Measurements from ENCODE around the gene CALHM4. TPM values are rescaled to one million over a fixed set of nuclear protein-coding genes. Genes with fewer than 3 reads are reported as not detected.

CALHM4 gene
- total and polyA plus RNA-seq, 4 donors: not detected

GRCh38 chr6:116578335-116578734 lies 24.8 kb downstream of the CALHM4 start:
- Histone ChIP-seq H3K4me1 (ENCODE audit: control insufficient read depth in 4 of 4, insufficient read depth in 4 of 4, low read length in 3 of 4) (peaks cover 1 to 8% (median 3%) of the 10 kb centered on the region in 4 donors), H3K36me3 (ENCODE audit: control insufficient read depth in 4 of 4, insufficient read depth in 3 of 4, low read depth in 1 of 4, low read length in 3 of 4) (peaks cover 0 to 6% (median 1%) of the 10 kb centered on the region in 4 donors), H3K27me3 (ENCODE audit: control insufficient read depth in 4 of 4, insufficient read depth in 4 of 4, low read length in 3 of 4) (no peaks in the 10 kb centered on the region), H3K9ac (ENCODE audit: low read depth in 1 of 2, low read length in 2 of 2) (no peak overlapping the region), H3K27ac (ENCODE audit: low read depth in 1 of 2, low read length in 2 of 2) (no peak overlapping the region), H3K9me3 (ENCODE audit: control insufficient read depth in 4 of 4, low read length in 3 of 4) (no peaks in the 10 kb centered on the region), H3K4me3 (ENCODE audit: low read depth in 1 of 3, low read length in 3 of 3) (no peak overlapping the region)
- no peak for DNase-seq (ENCODE audit: low spot score)
- no peak for TF ChIP-seq GABPA (IDR thresholded peaks at IDR 0.05 in 1 of 2, conservative IDR thresholded peaks at IDR 0.05 in 1 of 2)
- no peak for TF ChIP-seq CTCF (IDR thresholded peaks at IDR 0.05; ENCODE audit: low read depth, low read length, missing input control)
- TF ChIP-seq TAF1 (conservative IDR thresholded peaks at IDR 0.05): no peak
- no peak for TF ChIP-seq SP1 (IDR thresholded peaks at IDR 0.05)
- TF ChIP-seq JUND (IDR thresholded peaks at IDR 0.05): no peak
- TF ChIP-seq, protein P1, sequence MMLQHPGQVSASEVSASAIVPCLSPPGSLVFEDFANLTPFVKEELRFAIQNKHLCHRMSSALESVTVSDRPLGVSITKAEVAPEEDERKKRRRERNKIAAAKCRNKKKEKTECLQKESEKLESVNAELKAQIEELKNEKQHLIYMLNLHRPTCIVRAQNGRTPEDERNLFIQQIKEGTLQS (IDR thresholded peaks at IDR 0.05): no peak
- TF ChIP-seq NR2F2 (IDR thresholded peaks at IDR 0.05): no peak
- no peak for TF ChIP-seq YY1 (IDR thresholded peaks at IDR 0.05)
- TF ChIP-seq, protein P2, sequence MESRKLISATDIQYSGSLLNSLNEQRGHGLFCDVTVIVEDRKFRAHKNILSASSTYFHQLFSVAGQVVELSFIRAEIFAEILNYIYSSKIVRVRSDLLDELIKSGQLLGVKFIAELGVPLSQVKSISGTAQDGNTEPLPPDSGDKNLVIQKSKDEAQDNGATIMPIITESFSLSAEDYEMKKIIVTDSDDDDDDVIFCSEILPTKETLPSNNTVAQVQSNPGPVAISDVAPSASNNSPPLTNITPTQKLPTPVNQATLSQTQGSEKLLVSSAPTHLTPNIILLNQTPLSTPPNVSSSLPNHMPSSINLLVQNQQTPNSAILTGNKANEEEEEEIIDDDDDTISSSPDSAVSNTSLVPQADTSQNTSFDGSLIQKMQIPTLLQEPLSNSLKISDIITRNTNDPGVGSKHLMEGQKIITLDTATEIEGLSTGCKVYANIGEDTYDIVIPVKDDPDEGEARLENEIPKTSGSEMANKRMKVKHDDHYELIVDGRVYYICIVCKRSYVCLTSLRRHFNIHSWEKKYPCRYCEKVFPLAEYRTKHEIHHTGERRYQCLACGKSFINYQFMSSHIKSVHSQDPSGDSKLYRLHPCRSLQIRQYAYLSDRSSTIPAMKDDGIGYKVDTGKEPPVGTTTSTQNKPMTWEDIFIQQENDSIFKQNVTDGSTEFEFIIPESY (IDR thresholded peaks at IDR 0.05): no peak
- TF ChIP-seq EGR1 (IDR thresholded peaks at IDR 0.05; ENCODE audit: low read depth in 2 of 2): no peak
- no peak for TF ChIP-seq REST (IDR thresholded peaks at IDR 0.05)
- no peak for TF ChIP-seq RXRA (IDR thresholded peaks at IDR 0.05)
- TF ChIP-seq HNF4G (IDR thresholded peaks at IDR 0.05): no peak
- no peak for TF ChIP-seq RAD21 (IDR thresholded peaks at IDR 0.05)

GRCh38 chr6:116579143-116579542 lies 25.6 kb downstream of the CALHM4 start:
- Histone ChIP-seq H3K27me3 (ENCODE audit: control insufficient read depth in 4 of 4, insufficient read depth in 4 of 4, low read length in 3 of 4) (no peaks in the 10 kb centered on the region), H3K9me3 (ENCODE audit: control insufficient read depth in 4 of 4, low read length in 3 of 4) (no peaks in the 10 kb centered on the region), H3K36me3 (ENCODE audit: control insufficient read depth in 4 of 4, insufficient read depth in 3 of 4, low read depth in 1 of 4, low read length in 3 of 4) (peaks cover 0 to 4% (median 3%) of the 10 kb centered on the region in 4 donors), H3K9ac (ENCODE audit: low read depth in 1 of 2, low read length in 2 of 2) (no peak overlapping the region), H3K27ac (ENCODE audit: low read depth in 1 of 2, low read length in 2 of 2) (no peak overlapping the region), H3K4me3 (ENCODE audit: low read depth in 1 of 3, low read length in 3 of 3) (no peak overlapping the region), H3K4me1 (ENCODE audit: control insufficient read depth in 4 of 4, insufficient read depth in 4 of 4, low read length in 3 of 4) (peaks cover 0 to 8% (median 3%) of the 10 kb centered on the region in 4 donors)
- WGBS: 92% methylated on average over 1 of the region's 1 CpG
- no peak for TF ChIP-seq GABPA (IDR thresholded peaks at IDR 0.05 in 1 of 2, conservative IDR thresholded peaks at IDR 0.05 in 1 of 2)
- TF ChIP-seq RAD21 (IDR thresholded peaks at IDR 0.05): no peak
- no peak for TF ChIP-seq FOXA2 (IDR thresholded peaks at IDR 0.05)
- no peak for TF ChIP-seq HNF4G (IDR thresholded peaks at IDR 0.05)
- TF ChIP-seq, protein P3, sequence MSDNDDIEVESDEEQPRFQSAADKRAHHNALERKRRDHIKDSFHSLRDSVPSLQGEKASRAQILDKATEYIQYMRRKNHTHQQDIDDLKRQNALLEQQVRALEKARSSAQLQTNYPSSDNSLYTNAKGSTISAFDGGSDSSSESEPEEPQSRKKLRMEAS (IDR thresholded peaks at IDR 0.05): no peak
- DNase-seq (ENCODE audit: low spot score): no peak

All from liver (tissue), 9 donors.